ENCODE measurements around the gene SIT1. TPM values are rescaled to one million over a fixed set of nuclear protein-coding genes. Genes with fewer than 3 reads are reported as not detected.

The SIT1 gene
- total RNA-seq, 1 donor, result 0.36 TPM

DNA sequence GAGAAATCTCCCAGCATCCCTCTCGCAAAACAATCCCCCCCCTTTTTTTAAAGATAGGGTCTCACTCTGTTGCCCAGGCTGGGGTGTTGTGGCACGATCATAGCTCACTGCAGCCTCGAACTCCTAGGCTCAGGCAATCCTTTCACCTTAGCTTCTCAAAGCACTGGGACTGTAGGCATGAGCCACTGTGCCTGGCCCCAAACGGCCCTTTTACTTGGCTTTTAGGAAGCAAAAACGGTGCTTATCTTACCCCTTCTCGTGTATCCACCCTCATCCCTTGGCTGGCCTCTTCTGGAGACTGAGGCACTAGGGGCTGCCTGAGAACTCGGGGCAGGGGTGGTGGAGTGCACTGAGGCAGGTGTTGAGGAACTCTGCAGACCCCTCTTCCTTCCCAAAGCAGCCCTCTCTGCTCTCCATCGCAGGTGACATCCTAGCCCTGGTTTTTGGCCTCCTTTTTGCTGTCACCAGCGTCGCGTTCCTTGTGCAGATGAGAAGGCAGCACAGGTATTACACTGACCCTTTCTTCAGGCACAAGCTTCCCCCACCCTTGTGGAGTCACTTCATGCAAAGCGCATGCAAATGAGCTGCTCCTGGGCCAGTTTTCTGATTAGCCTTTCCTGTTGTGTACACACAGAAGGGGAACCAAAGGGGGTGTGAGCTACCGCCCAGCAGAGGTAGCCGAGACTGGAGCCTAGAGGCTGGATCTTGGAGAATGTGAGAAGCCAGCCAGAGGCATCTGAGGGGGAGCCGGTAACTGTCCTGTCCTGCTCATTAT lies 29.8 kb upstream of the SIT1 start:
- Histone ChIP-seq H3K27me3 (ENCODE audit: insufficient read depth, low read length) (peaks cover 4% of the 10 kb centered on the region), H2AFZ (ENCODE audit: low read length) (no peak overlapping the region), H4K20me1 (ENCODE audit: insufficient read depth, low read length) (peaks cover 49% of the 10 kb centered on the region), H3K36me3 (ENCODE audit: insufficient read depth, low read length) (peaks cover 44% of the 10 kb centered on the region), H3K4me1 (ENCODE audit: insufficient read depth, low read length) (peaks cover 27% of the 10 kb centered on the region), H3K9me3 (ENCODE audit: low read depth, low read length) (no peaks in the 10 kb centered on the region), H3K4me2 (ENCODE audit: insufficient read depth, low read length) (no peak overlapping the region), H3K79me2 (ENCODE audit: insufficient read depth, low read length) (peaks cover 11% of the 10 kb centered on the region), H3K4me3 (ENCODE audit: insufficient read depth, low read length) (no peak overlapping the region), H3K27ac (ENCODE audit: low read depth, low read length) (no peak overlapping the region)
- DNase-seq (ENCODE audit: insufficient read length, low spot score, missing footprints), result peak; percentile 90
- no peak for TF ChIP-seq CTCF (IDR thresholded peaks at IDR 0.05; ENCODE audit: extremely low read depth, low read depth, low read length)

DNA sequence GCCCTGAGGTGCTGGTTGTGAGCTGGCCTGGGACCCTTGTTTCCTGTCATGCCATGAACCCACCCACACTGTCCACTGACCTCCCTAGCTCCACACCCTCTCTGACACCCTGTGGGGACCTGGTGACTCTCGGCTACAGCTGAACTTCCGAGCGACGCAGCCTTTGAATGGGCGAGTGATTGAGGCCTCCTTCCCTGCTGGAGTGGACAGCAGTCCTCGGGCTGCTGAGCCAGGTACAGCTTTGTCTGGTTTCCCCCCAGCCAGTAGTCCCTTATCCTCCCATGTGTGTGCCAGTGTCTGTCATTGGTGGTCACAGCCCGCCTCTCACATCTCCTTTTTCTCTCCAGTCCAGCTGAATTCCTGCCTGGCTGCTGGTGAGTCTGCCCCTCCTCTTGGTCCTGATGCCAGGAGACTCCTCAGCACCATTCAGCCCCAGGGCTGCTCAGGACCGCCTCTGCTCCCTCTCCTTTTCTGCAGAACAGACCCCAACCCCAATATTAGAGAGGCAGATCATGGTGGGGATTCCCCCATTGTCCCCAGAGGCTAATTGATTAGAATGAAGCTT lies 29.1 kb upstream of the SIT1 start:
- Histone ChIP-seq H3K4me2 (ENCODE audit: insufficient read depth, low read length) (no peak overlapping the region), H3K4me1 (ENCODE audit: insufficient read depth, low read length) (peaks cover 27% of the 10 kb centered on the region), H2AFZ (ENCODE audit: low read length) (no peak overlapping the region), H4K20me1 (ENCODE audit: insufficient read depth, low read length) (peaks cover 43% of the 10 kb centered on the region), H3K79me2 (ENCODE audit: insufficient read depth, low read length) (peaks cover 5% of the 10 kb centered on the region), H3K27ac (ENCODE audit: low read depth, low read length) (no peak overlapping the region), H3K36me3 (ENCODE audit: insufficient read depth, low read length) (peaks cover 37% of the 10 kb centered on the region), H3K9me3 (ENCODE audit: low read depth, low read length) (no peaks in the 10 kb centered on the region), H3K4me3 (ENCODE audit: insufficient read depth, low read length) (no peak overlapping the region), H3K27me3 (ENCODE audit: insufficient read depth, low read length) (peaks cover 7% of the 10 kb centered on the region)
- no peak for TF ChIP-seq CTCF (IDR thresholded peaks at IDR 0.05; ENCODE audit: extremely low read depth, low read depth, low read length)
- peak; percentile 87 for DNase-seq (ENCODE audit: insufficient read length, low spot score, missing footprints)

DNA sequence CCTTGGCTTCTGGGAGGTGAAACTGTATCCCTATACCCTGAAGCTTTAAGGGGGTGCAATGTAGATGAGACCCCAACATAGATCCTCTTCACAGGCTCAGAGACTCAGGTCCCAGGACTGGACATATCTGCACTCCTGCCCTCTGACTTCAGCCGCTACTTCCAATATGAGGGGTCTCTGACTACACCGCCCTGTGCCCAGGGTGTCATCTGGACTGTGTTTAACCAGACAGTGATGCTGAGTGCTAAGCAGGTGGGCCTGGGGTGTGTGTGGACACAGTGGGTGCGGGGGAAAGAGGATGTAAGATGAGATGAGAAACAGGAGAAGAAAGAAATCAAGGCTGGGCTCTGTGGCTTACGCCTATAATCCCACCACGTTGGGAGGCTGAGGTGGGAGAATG lies 28.4 kb upstream of the SIT1 start:
- no peak overlapping the region for H3K4me2 ChIP-seq (ENCODE audit: insufficient read depth, low read length)
- H2AFZ ChIP-seq (ENCODE audit: low read length), result no peak overlapping the region
- no peak for DNase-seq (ENCODE audit: insufficient read length, low spot score, missing footprints)
- H3K27me3 ChIP-seq (ENCODE audit: insufficient read depth, low read length), result peaks cover 11% of the 10 kb centered on the region
- peaks cover 30% of the 10 kb centered on the region for H3K36me3 ChIP-seq (ENCODE audit: insufficient read depth, low read length)
- no peaks in the 10 kb centered on the region for H3K79me2 ChIP-seq (ENCODE audit: insufficient read depth, low read length)
- H3K4me1 ChIP-seq (ENCODE audit: insufficient read depth, low read length), result peaks cover 19% of the 10 kb centered on the region
- no peaks in the 10 kb centered on the region for H3K9me3 ChIP-seq (ENCODE audit: low read depth, low read length)
- TF ChIP-seq CTCF (IDR thresholded peaks at IDR 0.05; ENCODE audit: extremely low read depth, low read depth, low read length), result no peak
- H3K4me3 ChIP-seq (ENCODE audit: insufficient read depth, low read length), result no peak overlapping the region
- H3K27ac ChIP-seq (ENCODE audit: low read depth, low read length), result no peak overlapping the region
- H4K20me1 ChIP-seq (ENCODE audit: insufficient read depth, low read length), result peaks cover 35% of the 10 kb centered on the region

DNA sequence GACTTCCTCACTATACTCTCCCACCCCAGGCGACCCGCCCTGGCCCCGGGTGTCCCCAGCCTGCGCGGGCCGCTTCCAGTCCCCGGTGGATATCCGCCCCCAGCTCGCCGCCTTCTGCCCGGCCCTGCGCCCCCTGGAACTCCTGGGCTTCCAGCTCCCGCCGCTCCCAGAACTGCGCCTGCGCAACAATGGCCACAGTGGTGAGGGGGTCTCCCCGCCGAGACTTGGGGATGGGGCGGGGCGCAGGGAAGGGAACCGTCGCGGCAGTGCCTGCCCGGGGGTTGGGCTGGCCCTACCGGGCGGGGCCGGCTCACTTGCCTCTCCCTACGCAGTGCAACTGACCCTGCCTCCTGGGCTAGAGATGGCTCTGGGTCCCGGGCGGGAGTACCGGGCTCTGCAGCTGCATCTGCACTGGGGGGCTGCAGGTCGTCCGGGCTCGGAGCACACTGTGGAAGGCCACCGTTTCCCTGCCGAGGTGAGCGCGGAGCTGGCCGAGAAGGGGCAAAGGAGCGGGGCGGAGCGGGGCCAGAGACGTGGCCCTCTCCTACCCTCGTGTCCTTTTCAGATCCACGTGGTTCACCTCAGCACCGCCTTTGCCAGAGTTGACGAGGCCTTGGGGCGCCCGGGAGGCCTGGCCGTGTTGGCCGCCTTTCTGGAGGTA lies 25.1 kb upstream of the SIT1 start:
- no peaks in the 10 kb centered on the region for H3K79me2 ChIP-seq (ENCODE audit: insufficient read depth, low read length)
- H3K27me3 ChIP-seq (ENCODE audit: insufficient read depth, low read length), result peaks cover 15% of the 10 kb centered on the region
- H3K9me3 ChIP-seq (ENCODE audit: low read depth, low read length), result no peaks in the 10 kb centered on the region
- H3K27ac ChIP-seq (ENCODE audit: low read depth, low read length), result no peak overlapping the region
- peak overlapping the region; percentile 68 for H3K4me3 ChIP-seq (ENCODE audit: insufficient read depth, low read length)
- peaks cover 5% of the 10 kb centered on the region for H4K20me1 ChIP-seq (ENCODE audit: insufficient read depth, low read length)
- no peak for TF ChIP-seq CTCF (IDR thresholded peaks at IDR 0.05; ENCODE audit: extremely low read depth, low read depth, low read length)
- H2AFZ ChIP-seq (ENCODE audit: low read length), result peak overlapping the region; percentile 74
- peak; percentile 89 for DNase-seq (ENCODE audit: insufficient read length, low spot score, missing footprints)
- peak overlapping the region; percentile 85 for H3K4me2 ChIP-seq (ENCODE audit: insufficient read depth, low read length)
- no peaks in the 10 kb centered on the region for H3K36me3 ChIP-seq (ENCODE audit: insufficient read depth, low read length)
- H3K4me1 ChIP-seq (ENCODE audit: insufficient read depth, low read length), result no peaks in the 10 kb centered on the region
